SH-SY5Y (cell line): Measurements from ENCODE around the gene PPP3CA.

Experiments used
- GATA2 ChIP-seq: IDR thresholded peaks from 2 replicates; pipeline ENCODE4 v1.6.1; 2011; ENCODE audit warnings: mild to moderate bottlenecking, low read depth, low read length
- GATA3 ChIP-seq: IDR thresholded peaks from 2 replicates; pipeline ENCODE4 v1.6.1; 2011; ENCODE audit warnings: low read depth, mild to moderate bottlenecking, low read length, moderate library complexity

Gene PPP3CA

GRCh38 chr4:100982345-100982744, 365.0 kb downstream of the PPP3CA start:
- TF ChIP-seq GATA3 (no peak), GATA2 (no peak)

GRCh38 chr4:100981447-100982204, 365.7 kb downstream of the PPP3CA start:
- TF ChIP-seq GATA3 (no peak), GATA2 (no peak)

GRCh38 chr4:100979736-100980135, 367.6 kb downstream of the PPP3CA start:
- no peak for TF ChIP-seq GATA3
- no peak for TF ChIP-seq GATA2

DNA sequence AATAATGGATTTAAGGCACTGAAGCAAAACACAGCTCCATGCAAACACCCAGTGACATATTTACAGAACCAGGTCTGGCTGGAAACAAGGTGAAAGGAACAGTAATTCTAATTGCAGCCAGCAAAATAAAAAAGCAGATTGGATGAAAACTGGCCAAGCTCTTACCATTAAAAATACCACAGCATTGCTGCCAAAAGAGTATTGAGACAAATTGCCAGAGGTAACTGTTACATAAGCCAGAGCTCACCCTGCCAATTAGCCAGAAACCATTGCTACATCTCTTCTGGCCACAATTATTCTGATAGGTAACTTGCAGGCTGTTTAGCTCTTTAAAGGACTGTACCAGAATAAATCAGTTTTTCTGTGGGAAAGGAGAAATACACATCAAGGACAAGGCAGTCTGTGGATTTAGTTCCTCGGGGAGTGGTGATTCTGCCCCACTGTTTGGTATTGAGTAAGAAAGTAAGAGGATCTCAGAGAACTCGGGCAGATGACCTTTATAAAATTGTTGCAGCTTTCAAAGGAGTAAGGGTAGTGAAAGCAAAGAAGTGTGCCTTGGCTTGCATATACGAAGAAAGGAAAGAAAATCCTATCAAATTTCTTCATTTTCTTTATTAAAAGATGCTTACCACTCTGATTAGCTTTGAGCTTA, 369.5 kb downstream of the PPP3CA start:
- TF ChIP-seq GATA2 (no peak), GATA3 (no peak)

DNA sequence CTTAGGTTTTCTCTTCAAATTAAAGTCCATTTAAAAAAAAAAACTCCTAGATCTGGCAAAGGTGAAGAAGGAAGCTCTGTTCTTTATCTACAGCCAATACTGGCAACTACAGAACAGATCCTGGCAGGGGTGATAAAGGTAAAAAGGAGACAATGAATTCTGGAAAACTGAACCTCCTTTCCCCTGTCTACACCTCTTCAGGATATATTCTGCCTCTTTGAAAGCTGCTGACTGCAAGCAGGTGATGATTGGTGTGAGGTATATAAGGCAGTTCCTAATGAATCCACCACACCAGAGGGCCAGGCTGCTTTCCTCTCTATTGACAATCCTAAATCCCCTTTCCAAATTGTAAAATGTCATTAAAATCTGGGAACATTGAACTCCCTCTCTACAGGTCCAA, 370.1 kb downstream of the PPP3CA start:
- TF ChIP-seq GATA2 (no peak), GATA3 (no peak)
